ENCODE results near the gene CCDC28A.

DNA sequence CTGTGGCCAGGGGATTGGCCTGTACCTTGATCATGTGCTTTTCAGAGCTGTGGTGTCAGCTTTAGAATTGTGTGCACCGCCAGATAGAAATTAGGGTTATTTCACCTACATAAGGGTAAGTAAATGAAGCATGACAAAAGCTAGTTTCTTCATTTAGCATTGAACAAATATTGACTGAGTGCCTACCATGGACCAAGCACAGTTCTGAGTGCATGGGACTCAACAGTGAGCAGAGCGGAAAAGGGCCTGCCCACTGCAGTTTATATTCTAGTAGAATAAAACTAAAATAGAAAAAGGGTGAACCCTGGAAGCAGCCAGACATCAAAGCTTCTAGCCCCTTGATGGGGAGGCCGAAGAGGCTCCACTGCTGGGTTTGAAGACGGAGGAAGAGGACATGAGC lies 48.0 kb downstream of the CCDC28A start:
- TF ChIP-seq, protein P1, sequence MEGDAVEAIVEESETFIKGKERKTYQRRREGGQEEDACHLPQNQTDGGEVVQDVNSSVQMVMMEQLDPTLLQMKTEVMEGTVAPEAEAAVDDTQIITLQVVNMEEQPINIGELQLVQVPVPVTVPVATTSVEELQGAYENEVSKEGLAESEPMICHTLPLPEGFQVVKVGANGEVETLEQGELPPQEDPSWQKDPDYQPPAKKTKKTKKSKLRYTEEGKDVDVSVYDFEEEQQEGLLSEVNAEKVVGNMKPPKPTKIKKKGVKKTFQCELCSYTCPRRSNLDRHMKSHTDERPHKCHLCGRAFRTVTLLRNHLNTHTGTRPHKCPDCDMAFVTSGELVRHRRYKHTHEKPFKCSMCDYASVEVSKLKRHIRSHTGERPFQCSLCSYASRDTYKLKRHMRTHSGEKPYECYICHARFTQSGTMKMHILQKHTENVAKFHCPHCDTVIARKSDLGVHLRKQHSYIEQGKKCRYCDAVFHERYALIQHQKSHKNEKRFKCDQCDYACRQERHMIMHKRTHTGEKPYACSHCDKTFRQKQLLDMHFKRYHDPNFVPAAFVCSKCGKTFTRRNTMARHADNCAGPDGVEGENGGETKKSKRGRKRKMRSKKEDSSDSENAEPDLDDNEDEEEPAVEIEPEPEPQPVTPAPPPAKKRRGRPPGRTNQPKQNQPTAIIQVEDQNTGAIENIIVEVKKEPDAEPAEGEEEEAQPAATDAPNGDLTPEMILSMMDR (IDR thresholded peaks at IDR 0.05): no peak
- TF ChIP-seq CHD4 (IDR thresholded peaks at IDR 0.05; ENCODE audit: borderline replicate concordance) (no peak), RAD21 (conservative IDR thresholded peaks at IDR 0.05 in 1 of 2, IDR thresholded peaks at IDR 0.05 in 1 of 2) (no peak), RCOR1 (IDR thresholded peaks at IDR 0.05; ENCODE audit: low read depth, low read length) (no peak), POLR2A (IDR thresholded peaks at IDR 0.05; ENCODE audit: low read length) (no peak), EP300 (IDR thresholded peaks at IDR 0.05) (no peak), BHLHE40 (IDR thresholded peaks at IDR 0.05; ENCODE audit: low read depth, low read length) (no peak)
- TF ChIP-seq, protein P2, sequence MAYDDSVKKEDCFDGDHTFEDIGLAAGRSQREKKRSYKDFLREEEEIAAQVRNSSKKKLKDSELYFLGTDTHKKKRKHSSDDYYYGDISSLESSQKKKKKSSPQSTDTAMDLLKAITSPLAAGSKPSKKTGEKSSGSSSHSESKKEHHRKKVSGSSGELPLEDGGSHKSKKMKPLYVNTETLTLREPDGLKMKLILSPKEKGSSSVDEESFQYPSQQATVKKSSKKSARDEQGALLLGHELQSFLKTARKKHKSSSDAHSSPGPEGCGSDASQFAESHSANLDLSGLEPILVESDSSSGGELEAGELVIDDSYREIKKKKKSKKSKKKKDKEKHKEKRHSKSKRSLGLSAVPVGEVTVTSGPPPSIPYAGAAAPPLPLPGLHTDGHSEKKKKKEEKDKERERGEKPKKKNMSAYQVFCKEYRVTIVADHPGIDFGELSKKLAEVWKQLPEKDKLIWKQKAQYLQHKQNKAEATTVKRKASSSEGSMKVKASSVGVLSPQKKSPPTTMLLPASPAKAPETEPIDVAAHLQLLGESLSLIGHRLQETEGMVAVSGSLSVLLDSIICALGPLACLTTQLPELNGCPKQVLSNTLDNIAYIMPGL (CRISPR knock-in tag; IDR thresholded peaks at IDR 0.05; ENCODE audit: borderline replicate concordance): no peak
- TF ChIP-seq, protein P3, sequence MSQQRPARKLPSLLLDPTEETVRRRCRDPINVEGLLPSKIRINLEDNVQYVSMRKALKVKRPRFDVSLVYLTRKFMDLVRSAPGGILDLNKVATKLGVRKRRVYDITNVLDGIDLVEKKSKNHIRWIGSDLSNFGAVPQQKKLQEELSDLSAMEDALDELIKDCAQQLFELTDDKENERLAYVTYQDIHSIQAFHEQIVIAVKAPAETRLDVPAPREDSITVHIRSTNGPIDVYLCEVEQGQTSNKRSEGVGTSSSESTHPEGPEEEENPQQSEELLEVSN (IDR thresholded peaks at IDR 0.05; ENCODE audit: borderline replicate concordance, low read depth): no peak
- TF ChIP-seq, protein P4, sequence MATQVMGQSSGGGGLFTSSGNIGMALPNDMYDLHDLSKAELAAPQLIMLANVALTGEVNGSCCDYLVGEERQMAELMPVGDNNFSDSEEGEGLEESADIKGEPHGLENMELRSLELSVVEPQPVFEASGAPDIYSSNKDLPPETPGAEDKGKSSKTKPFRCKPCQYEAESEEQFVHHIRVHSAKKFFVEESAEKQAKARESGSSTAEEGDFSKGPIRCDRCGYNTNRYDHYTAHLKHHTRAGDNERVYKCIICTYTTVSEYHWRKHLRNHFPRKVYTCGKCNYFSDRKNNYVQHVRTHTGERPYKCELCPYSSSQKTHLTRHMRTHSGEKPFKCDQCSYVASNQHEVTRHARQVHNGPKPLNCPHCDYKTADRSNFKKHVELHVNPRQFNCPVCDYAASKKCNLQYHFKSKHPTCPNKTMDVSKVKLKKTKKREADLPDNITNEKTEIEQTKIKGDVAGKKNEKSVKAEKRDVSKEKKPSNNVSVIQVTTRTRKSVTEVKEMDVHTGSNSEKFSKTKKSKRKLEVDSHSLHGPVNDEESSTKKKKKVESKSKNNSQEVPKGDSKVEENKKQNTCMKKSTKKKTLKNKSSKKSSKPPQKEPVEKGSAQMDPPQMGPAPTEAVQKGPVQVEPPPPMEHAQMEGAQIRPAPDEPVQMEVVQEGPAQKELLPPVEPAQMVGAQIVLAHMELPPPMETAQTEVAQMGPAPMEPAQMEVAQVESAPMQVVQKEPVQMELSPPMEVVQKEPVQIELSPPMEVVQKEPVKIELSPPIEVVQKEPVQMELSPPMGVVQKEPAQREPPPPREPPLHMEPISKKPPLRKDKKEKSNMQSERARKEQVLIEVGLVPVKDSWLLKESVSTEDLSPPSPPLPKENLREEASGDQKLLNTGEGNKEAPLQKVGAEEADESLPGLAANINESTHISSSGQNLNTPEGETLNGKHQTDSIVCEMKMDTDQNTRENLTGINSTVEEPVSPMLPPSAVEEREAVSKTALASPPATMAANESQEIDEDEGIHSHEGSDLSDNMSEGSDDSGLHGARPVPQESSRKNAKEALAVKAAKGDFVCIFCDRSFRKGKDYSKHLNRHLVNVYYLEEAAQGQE (IDR thresholded peaks at IDR 0.05): no peak

Data from A549 (cell line).